GM19452 (cell line): ENCODE measurements around the gene NPHP4.
"Not testable (repeated sequence)": the region's sequence is repeated elsewhere in the genome, so short reads cannot be mapped to it uniquely, and the experiment has no call there.

ENCODE experiments used
- ATAC-seq: cut with Tn5 transposase; IDR thresholded peaks from one replicate; pipeline ENCODE4 v1.9.1; 2021; ENCODE audit not compliant: unreplicated experiment

Gene NPHP4

DNA sequence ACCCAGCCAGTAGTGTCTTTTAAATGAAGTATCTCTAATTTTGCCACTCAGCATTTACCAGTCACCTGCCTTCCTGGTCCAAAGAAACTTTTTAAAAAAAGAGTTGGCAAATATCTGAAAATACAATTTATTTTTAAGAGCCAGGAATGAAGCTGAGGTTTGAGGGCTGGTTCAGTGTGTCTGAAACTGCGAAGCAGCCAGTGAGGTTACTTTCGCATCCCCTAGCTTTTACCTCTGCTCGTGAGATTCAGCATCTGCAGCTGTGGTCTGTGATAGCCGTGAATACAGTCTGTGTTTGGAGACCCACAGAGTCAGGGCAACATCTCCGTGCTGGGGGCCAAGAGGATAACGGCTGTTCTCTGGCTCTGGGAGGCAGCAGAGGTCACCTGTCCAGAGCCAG lies 32.2 kb upstream of the NPHP4 start:
- no peak for ATAC-seq

GRCh38 chr1:6023346-6023745 lies 31.1 kb upstream of the NPHP4 start:
- no peak for ATAC-seq

- no peak for ATAC-seq
These were observed 30.0 kb upstream of the NPHP4 start for GRCh38 chr1:6022193-6022592.

DNA sequence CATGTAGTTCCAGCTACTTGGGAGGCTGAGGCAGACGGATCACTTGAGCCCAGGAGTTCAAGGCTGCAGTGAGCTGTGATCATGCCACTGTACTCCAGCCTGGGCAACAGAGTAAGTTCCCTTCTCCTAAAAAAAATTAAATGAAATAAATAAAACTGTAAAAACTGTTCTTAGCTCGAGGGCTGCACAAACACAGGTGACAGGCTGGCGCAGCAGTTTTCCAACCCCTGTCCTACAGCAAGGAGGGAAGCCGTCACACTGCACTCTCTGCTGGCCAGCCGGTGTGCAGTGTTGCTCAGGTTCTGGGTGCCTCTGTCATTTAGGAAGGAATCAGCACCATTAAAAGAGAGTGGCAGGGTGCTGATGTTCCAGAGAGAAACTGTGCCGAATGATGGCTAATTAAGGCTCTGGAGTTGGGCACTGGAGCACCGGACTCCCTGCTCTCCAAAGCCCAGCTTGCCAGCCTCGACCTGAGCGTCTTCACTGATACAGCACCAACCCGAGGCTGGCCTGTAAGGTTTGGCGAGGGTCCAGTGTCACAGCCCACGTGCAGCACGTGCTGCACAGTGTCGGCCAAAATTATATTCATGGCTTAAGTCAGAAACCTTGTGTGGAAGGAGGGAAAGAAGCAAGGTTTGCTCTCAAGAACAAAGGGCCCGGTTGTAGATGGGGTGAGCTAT lies 27.1 kb upstream of the NPHP4 start:
- no peak for ATAC-seq

DNA sequence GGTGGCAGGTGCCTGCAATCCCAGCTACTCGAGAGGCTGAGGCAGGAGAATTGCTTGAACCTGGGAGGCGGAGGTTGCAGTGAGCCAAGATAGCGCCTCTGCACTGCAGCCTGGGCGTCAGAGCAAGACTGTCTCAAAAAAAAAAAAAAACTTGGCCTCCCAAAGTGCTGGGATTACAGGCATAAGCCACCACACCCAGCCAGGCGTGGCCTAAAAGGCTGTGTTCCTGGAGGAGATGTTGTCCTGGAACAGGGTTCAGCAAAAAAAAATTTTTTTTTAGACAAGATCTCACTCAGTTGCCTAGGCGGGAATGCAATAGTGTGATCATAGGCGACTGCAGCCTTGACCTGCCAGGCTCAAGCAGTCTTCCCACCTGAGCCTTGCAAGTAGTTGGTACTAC lies 25.4 kb upstream of the NPHP4 start:
- ATAC-seq = not testable (repeated sequence)

DNA sequence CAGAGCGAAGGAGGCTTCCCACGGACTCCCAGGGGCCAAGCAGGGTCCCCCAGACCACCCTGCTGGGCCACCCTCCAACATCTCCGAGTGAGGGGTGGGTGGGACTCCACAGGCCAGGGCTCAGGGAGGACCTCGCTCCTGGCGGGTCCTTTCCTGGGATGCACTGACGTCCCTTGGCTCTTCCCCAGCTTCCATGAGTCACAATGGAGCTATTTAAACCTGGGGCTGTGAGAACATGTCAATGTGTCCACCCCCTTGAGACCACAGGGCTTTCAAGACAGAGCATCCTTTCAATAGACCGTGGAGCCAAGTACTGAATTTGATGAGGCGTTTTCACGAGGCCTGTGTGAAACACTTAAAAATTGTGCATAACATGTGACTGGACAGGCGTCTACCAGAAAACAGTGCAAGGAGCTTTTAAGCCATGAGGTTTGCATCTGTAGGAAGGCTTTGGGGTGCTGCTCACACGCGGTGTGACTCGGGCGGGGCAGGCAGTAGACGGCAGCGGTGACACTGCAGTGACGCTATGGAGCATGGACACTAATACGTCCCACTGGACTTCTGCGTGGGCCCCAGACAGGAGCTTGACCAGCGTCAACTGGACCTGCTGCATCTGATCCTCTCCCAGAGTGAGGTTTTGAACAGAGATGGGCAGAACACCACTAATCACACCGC lies 24.1 kb upstream of the NPHP4 start:
- no peak for ATAC-seq

GRCh38 chr1:6014130-6014999 lies 22.1 kb upstream of the NPHP4 start:
- ATAC-seq = no peak

DNA sequence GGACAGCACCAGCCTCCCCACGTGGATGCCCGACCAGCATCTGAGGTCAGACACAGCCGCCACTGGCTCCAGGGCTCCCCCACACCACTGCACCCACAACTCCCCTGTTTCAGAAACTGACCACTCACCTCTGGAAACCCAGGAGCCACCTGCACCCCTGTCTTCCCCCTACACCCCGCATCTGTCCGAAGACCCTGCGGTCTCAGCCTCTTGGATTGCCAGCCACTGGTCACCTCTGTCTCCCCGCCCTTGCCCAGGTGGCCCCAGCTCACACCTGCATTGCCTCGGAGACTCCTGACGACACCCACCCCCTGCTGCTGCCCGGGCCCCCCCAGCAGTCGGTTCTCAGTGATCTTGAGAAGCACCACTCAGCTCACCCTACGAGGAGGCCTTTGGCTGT lies 21.3 kb upstream of the NPHP4 start:
- ATAC-seq = no peak

DNA sequence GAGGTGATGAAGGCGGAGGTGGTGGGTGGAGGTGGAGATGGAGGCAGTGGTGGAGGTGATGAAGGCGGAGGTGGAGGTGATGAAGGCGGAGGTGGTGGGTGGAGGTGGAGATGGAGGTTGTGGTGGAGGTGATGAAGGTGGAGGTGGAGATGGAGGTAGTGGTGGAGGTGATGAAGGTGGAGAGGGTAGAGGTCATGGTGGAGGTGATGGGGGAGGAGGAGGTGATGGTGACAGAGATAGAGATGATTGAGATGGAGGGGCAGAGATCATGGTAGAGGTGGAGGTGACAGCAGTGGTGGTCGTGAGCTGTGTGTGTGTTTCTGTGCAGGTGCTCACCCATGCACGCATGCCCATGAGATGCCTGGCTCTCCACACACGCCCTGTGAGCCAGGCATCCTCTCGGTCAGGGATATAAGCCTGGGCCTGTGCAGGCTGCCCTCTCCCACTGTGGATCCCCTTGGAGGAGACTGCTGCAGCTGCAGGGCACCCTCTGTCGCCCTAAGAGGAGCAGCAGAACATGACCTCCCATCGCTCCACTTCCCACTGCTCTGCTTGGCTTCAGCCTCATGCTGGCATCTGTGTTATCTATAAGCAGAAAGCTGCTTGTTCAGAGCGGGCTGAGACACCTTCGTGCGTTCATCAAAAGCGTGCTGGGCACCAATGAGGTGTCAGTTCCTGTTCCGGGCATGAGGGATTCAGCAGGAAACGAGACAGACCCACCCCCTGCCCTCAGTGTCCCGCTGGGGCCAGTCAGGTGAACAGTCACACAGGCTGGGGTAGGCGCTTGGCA lies 20.5 kb upstream of the NPHP4 start:
- no peak for ATAC-seq

DNA sequence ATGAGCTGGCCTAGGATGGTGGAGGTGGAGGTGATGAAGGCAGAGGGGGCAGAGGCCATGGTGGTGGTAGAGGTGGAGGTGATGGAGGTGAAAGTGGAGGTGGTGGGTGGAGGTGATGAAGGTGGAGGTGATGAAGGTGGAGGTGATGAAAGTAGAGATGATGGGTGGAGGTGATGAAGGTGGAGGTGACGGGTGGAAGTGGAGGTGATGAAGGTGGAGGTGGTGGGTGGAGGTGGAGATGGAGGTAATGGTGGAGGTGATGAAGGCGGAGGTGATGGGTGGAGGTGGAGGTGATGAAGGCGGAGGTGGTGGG lies 19.7 kb upstream of the NPHP4 start:
- ATAC-seq = no peak

GRCh38 chr1:6011161-6011945 lies 19.1 kb upstream of the NPHP4 start:
- no peak for ATAC-seq

- ATAC-seq = no peak
These were observed 18.3 kb upstream of the NPHP4 start for GRCh38 chr1:6010554-6010953.

GRCh38 chr1:6009120-6010040 lies 17.2 kb upstream of the NPHP4 start:
- no peak for ATAC-seq

GRCh38 chr1:6008696-6009095 lies 16.5 kb upstream of the NPHP4 start:
- no peak for ATAC-seq

DNA sequence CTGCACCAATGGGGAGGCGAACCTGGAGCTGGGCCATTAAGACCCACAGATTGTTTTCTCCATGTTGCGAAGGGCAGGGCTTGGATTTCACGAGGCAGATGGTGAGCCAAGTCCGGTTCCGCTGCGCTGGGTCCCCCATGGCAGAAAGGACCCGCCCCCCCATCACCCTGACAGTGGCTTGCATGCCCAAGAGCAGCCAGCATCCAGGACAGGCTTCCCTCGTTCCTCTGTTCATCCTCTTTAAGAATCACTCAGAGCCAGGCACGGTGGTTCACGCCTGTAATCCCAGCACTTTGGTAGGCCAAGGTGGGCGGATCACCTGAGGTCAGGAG lies 15.8 kb upstream of the NPHP4 start:
- no peak for ATAC-seq

- no peak for ATAC-seq
These were observed 15.3 kb upstream of the NPHP4 start for GRCh38 chr1:6007318-6008083.

- no peak for ATAC-seq
These were observed 14.7 kb upstream of the NPHP4 start for GRCh38 chr1:6006882-6007281.

DNA sequence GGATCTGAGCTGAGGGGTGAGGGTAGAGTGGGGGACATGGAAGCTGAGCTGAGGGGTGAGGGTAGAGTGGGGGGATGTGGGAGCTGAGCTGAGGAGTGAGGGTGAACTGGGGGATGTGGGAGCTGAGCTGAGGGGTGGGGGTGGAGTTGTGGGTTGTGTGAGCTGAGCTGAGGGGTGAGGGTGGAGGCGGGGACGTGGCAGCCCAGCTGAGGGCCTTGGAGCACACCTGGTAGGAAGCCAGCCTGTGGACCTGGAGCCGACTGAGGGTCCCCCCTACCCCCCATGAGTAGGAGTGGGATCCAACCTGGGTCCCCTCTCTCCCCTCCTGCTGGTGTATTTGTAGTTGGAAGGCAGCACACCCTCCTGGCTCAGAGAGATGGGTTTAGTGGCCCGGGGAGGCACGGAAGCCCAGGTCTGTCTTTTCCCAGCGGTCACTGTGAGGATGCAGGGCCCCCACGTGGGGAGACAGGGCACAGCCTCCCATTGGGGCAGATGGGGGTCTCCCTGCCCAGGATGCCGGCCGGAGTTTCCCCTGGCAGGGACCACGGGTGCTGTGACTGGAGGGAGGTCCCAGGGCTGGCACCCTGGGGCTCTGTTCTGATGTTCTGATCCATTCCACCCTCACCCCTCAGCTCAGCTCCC lies 13.2 kb upstream of the NPHP4 start:
- ATAC-seq = no peak
